Endothelial cell of umbilical vein (primary cell): ENCODE measurements around the gene TTC27. TPM values are rescaled to one million over a fixed set of nuclear protein-coding genes. Genes with fewer than 3 reads are reported as not detected.

Source experiments
- BruUV-seq: library from RNA; stranded (reverse); fragments of 400-500 nt; replicated peaks from 2 replicates; lab custom pipeline; 2021; lab: Mats Ljungman, UMichigan
- CTCF ChIA-PET: fragments of 300-600, 350-600 bp; sonication (Branson Sonifier 250); formaldehyde crosslinking; loops from one replicate; lab custom pipeline; 2021; ENCODE audit warnings: antibody characterized with exemption, inconsistent platforms; lab: Charles Lee
- POLR2A ChIA-PET: fragments of 300-600, 350-600 bp; sonication (Branson Sonifier 250); formaldehyde crosslinking; loops from one replicate; lab custom pipeline; 2021; ENCODE audit warnings: antibody characterized with exemption, inconsistent platforms; lab: Charles Lee
- DNase-seq: peaks from one replicate; pipeline ENCODE4 v3.0.0-alpha.2; 2011; ENCODE audit warnings: low read depth, low spot score
- FAIRE-seq: peaks from 2 replicates; lab custom pipeline; 2011; peaks lifted over from hg19 to GRCh38; lab: Jason Lieb, UNC
- H2AFZ ChIP-seq: 2 replicates; pipeline ENCODE4 v1.6.0; 2012; ENCODE audit warnings: low read depth, low read length, control low read depth, inconsistent platforms
- H3K27ac ChIP-seq: 2 replicates; pipeline ENCODE4 v1.5.1; 2011; ENCODE audit warnings: low read depth, mild to moderate bottlenecking, control low read depth, low read length, moderate library complexity; ENCODE audit not compliant: insufficient read depth
- H3K27me3 ChIP-seq, 2 experiments: 2 replicates each; pipeline versions ENCODE4 v1.6.0 to v1.6.1; 2011; ENCODE audit warnings: low read length in 2 of 2, mixed read lengths in 1 of 2; ENCODE audit not compliant: control insufficient read depth in 2 of 2, insufficient read depth in 2 of 2
- H3K36me3 ChIP-seq, 2 experiments: 2 replicates in 1 of 2; 3 replicates in 1 of 2; pipeline ENCODE4 v1.5.1; 2011; ENCODE audit warnings: low read length in 2 of 2, mild to moderate bottlenecking in 1 of 2, moderate library complexity in 1 of 2; ENCODE audit not compliant: control insufficient read depth in 2 of 2, insufficient read depth in 2 of 2; ENCODE audit errors: extremely low read depth in 1 of 2
- H3K4me1 ChIP-seq: 3 replicates; pipeline ENCODE4 v1.5.1; 2011; ENCODE audit warnings: mild to moderate bottlenecking, low read length; ENCODE audit not compliant: control insufficient read depth, insufficient read depth; ENCODE audit errors: extremely low read depth
- H3K4me2 ChIP-seq: 2 replicates; pipeline ENCODE4 v1.6.1; 2011; ENCODE audit warnings: low read length, control low read depth, mixed read lengths; ENCODE audit not compliant: insufficient read depth
- H3K4me3 ChIP-seq, 3 experiments: fragments of 200-600 bp in 1 of 3; sonication (generic), shearing (Covaris generic) in 1 of 3; replicated peaks in 1 of 3; 2 replicates each; pipeline ENCODE4 v1.5.1; 2011 to 2016; ENCODE audit warnings: control low read depth in 3 of 3, low read length in 3 of 3, mild to moderate bottlenecking in 2 of 3, inconsistent platforms in 1 of 3, low read depth in 1 of 3, moderate library complexity in 1 of 3; ENCODE audit not compliant: insufficient read depth in 1 of 3
- H3K79me2 ChIP-seq: 2 replicates; pipeline ENCODE4 v1.6.0; 2012; ENCODE audit warnings: low read length, inconsistent platforms; ENCODE audit not compliant: control insufficient read depth, insufficient read depth
- H3K9ac ChIP-seq: replicated peaks from 2 replicates; pipeline ENCODE3; 2011; ENCODE audit warnings: low read length, control low read depth; ENCODE audit not compliant: insufficient read depth; ENCODE audit errors: extremely low read depth
- H3K9me1 ChIP-seq: replicated peaks from 3 replicates; pipeline ENCODE4 v1.6.0; 2011; ENCODE audit warnings: mild to moderate bottlenecking, low read length; ENCODE audit not compliant: control insufficient read depth, insufficient read depth; ENCODE audit errors: extremely low read depth
- H3K9me3 ChIP-seq: replicated peaks from 2 replicates; pipeline ENCODE4 v1.5.1; 2012; ENCODE audit warnings: low read length, inconsistent platforms; ENCODE audit not compliant: control insufficient read depth, insufficient read depth
- H4K20me1 ChIP-seq: replicated peaks from 2 replicates; pipeline ENCODE3; 2011; ENCODE audit warnings: mild to moderate bottlenecking, low read length; ENCODE audit not compliant: control insufficient read depth, insufficient read depth; ENCODE audit errors: extremely low read depth
- EZH2 ChIP-seq: IDR thresholded peaks from 2 replicates; pipeline ENCODE4 v1.6.1; 2012; ENCODE audit warnings: borderline replicate concordance, low read depth, mild to moderate bottlenecking, moderate library complexity, low read length, inconsistent platforms; ENCODE audit not compliant: severe bottlenecking
- FOS ChIP-seq: IDR thresholded peaks from 2 replicates; pipeline ENCODE4 v1.6.1; 2011; ENCODE audit warnings: mild to moderate bottlenecking, low read length, moderate library complexity, borderline replicate concordance; ENCODE audit not compliant: insufficient read depth
- GATA2 ChIP-seq: IDR thresholded peaks from 2 replicates; pipeline ENCODE4 v1.7.0; 2011; ENCODE audit warnings: low read depth, mild to moderate bottlenecking, moderate library complexity, mixed read lengths, low read length; ENCODE audit not compliant: insufficient read length, insufficient read depth
- JUN ChIP-seq: IDR thresholded peaks from 2 replicates; pipeline ENCODE4 v1.6.1; 2011; ENCODE audit warnings: borderline replicate concordance, low read depth; ENCODE audit not compliant: insufficient read length, insufficient read depth
- MYC ChIP-seq: IDR thresholded peaks from one replicate; pipeline ENCODE4 v1.6.1; 2011; ENCODE audit warnings: mild to moderate bottlenecking, low read depth, low read length
- POLR2A ChIP-seq: IDR thresholded peaks from 2 replicates; pipeline ENCODE4 v1.6.1; 2012; ENCODE audit warnings: low read depth, mild to moderate bottlenecking, control low read depth, low read length
- POLR2AphosphoS5 ChIP-seq: IDR thresholded peaks from 2 replicates; pipeline ENCODE4 v1.6.1; 2012; ENCODE audit warnings: low read depth, mild to moderate bottlenecking, control low read depth, low read length, moderate library complexity; ENCODE audit not compliant: insufficient read depth
- dilution Hi-C: fragments of 300-500 bp; cut with MboI; formaldehyde crosslinking; loops from one replicate; pipeline ENCODE4 v1.15.0; 2019; ENCODE audit warnings: low sequenced_read_pairs; ENCODE audit not compliant: extremely low pct_ligation_motif_present
- intact Hi-C: fragments of 100-400 bp; cut with micrococcal nuclease; formaldehyde crosslinking; loops from one replicate; pipeline ENCODE4 v1.10.0; 2022
- polyA plus RNA-seq, 4 experiments: library from polyadenylated mRNA; depleted of rRNA in 3 of 4; stranded (reverse) in 3 of 4; unstranded in 1 of 4; fragments of >200 nt; gene quantifications; 2 replicates each; pipeline versions ENCODE4 v1.2.1 to v1.2.3, GENCODE V29; 2011 to 2012; ENCODE audit warnings: missing spikeins in 1 of 4
- total RNA-seq: library from RNA; stranded (reverse); gene quantifications from 2 replicates; pipeline ENCODE4 v1.2.3, GENCODE V29; 2021
- TF ChIP-seq, protein P1 (sequence below), 2 donors: IDR thresholded peaks; 1 replicate in 1 of 2; 2 replicates in 1 of 2; pipeline ENCODE4 v1.5.1; 2011; ENCODE audit warnings: low read length in 2 of 2, mild to moderate bottlenecking in 2 of 2, moderate library complexity in 2 of 2, control low read depth in 1 of 2, inconsistent platforms in 1 of 2, low read depth in 1 of 2; ENCODE audit not compliant: insufficient read depth in 1 of 2; ENCODE audit errors: extremely low read depth in 1 of 2
- TF ChIP-seq, protein P2 (sequence below): IDR thresholded peaks from 2 replicates; pipeline ENCODE4 v1.6.1; 2011; ENCODE audit not compliant: insufficient read depth, insufficient read length

The TTC27 gene
- total and polyA plus RNA-seq, 2 donors (not counting 3 experiments of a cell fraction or from before 2014, with no cell fraction given): 16.3 to 20.1 TPM

DNA sequence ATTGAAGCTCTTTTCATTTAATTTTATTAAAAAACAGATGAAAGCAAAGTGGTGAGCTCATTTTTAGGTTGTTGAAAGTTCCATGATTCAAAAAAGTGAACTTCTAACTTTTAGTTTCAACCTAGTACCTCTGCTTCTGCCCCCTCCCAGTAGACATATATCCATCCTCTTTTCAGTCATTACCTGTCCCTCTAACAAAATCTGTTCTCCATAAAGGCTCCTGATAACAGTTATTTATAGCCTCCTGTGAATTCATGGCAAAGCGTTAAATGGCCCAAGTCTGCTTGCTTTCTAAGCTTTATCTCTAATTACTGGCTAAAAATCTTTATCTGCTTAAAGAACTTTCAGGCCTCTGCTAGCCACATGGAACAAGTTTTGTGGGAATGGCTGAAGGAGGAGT, 148.1 kb downstream of the TTC27 start:
- Histone ChIP-seq H3K4me1 (peaks cover 3% of the 10 kb centered on the region), H3K27me3 (no peaks in the 10 kb centered on the region), H3K36me3 (no peaks in the 10 kb centered on the region), H2AFZ (no peak overlapping the region), H3K27ac (no peak overlapping the region), H3K4me2 (no peak overlapping the region), H4K20me1 (no peaks in the 10 kb centered on the region), H3K79me2 (no peaks in the 10 kb centered on the region), H3K9me3 (no peaks in the 10 kb centered on the region), H3K9ac (no peak overlapping the region), H3K9me1 (no peaks in the 10 kb centered on the region), H3K4me3 (no peak overlapping the region)
- TF ChIP-seq FOS: no peak
- TF ChIP-seq, protein P1, sequence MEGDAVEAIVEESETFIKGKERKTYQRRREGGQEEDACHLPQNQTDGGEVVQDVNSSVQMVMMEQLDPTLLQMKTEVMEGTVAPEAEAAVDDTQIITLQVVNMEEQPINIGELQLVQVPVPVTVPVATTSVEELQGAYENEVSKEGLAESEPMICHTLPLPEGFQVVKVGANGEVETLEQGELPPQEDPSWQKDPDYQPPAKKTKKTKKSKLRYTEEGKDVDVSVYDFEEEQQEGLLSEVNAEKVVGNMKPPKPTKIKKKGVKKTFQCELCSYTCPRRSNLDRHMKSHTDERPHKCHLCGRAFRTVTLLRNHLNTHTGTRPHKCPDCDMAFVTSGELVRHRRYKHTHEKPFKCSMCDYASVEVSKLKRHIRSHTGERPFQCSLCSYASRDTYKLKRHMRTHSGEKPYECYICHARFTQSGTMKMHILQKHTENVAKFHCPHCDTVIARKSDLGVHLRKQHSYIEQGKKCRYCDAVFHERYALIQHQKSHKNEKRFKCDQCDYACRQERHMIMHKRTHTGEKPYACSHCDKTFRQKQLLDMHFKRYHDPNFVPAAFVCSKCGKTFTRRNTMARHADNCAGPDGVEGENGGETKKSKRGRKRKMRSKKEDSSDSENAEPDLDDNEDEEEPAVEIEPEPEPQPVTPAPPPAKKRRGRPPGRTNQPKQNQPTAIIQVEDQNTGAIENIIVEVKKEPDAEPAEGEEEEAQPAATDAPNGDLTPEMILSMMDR (IDR thresholded peaks at IDR 0.05; ENCODE audit: extremely low read depth in 1 of 2, insufficient read depth in 1 of 2, low read depth in 1 of 2, low read length in 2 of 2): no peak
- TF ChIP-seq MYC: no peak
- no peak for TF ChIP-seq EZH2
- TF ChIP-seq POLR2A: no peak
- no peak for TF ChIP-seq JUN
- TF ChIP-seq GATA2: no peak
- TF ChIP-seq, protein P2, sequence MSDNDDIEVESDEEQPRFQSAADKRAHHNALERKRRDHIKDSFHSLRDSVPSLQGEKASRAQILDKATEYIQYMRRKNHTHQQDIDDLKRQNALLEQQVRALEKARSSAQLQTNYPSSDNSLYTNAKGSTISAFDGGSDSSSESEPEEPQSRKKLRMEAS: no peak
- TF ChIP-seq POLR2AphosphoS5: no peak
- intact Hi-C loops (no loop called here), dilution Hi-C loops (no loop called here)
- DNase-seq (no peak), FAIRE-seq (no peak)
- ChIA-PET CTCF (interaction anchor here (0.6 to 4.5 kb wide), 10 partner anchors 16 to 807 kb away, joined by 3 to 23 read pairs (median 8); partner anchors contain the start of gene LTBP1), POLR2A (no interaction called here)
- BruUV-seq: no TSS peak
